Esophagus muscularis mucosa (tissue), 4 donors: ENCODE data around the gene MFGE8.

Source experiments
- CTCF ChIP-seq, 3 experiments: fragments of 200-600 bp in 2 of 3; fragments of 450-650 bp in 1 of 3; sonication (generic) in 2 of 3; IDR thresholded peaks; one replicate each; pipeline ENCODE4 v1.5.1; 2017 to 2019; ENCODE audit warnings: antibody characterized with exemption in 3 of 3, mild to moderate bottlenecking in 2 of 3, moderate library complexity in 1 of 3
- EP300 ChIP-seq: sonication (generic); formaldehyde crosslinking; IDR thresholded peaks from one replicate; pipeline ENCODE4 v1.6.1; 2017; ENCODE audit warnings: antibody characterized with exemption
- POLR2A ChIP-seq: fragments of 450-650 bp; IDR thresholded peaks from one replicate; pipeline ENCODE4 v1.6.1; 2017; ENCODE audit warnings: antibody characterized with exemption, moderate library complexity, mild to moderate bottlenecking, low read depth
- POLR2AphosphoS5 ChIP-seq, 2 donors: sonication (generic); formaldehyde crosslinking; IDR thresholded peaks; one replicate each; pipeline ENCODE4 v1.6.1; 2017; ENCODE audit warnings: antibody characterized with exemption in 2 of 2

DNA sequence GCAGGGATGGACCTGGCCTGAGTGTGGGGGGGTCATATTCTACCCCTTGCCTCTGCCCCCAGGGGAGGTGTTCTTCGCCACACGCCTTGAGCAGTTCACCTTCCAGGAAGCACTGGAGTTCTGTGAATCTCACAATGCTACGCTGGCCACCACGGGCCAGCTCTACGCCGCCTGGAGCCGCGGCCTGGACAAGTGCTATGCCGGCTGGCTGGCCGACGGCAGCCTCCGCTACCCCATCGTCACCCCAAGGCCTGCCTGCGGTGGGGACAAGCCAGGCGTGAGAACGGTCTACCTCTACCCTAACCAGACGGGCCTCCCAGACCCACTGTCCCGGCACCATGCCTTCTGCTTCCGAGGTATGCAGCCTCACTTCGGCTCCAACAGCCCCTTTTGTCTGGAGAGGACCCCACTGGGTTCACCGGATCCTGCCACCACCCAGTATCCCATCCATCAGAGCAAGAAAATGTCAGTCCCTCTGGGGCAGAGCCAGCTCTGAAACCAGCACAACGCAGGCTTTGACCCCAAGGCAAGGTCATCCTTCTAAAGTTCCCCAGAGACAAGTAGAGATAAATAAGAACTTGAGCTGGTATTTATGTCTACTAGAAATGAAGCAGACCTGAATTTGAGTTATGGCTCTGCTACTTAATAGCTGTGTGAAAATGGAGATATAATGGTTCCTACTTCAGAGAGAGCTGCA, 63.7 kb downstream of the MFGE8 start:
- TF ChIP-seq POLR2A (no peak), CTCF (IDR thresholded peaks at IDR 0.05) (no peak), POLR2AphosphoS5 (IDR thresholded peaks at IDR 0.05) (no peak), EP300 (no peak)
